ACC112 (cell line): Measurements from ENCODE around the gene NOBOX.
"Not testable (repeated sequence)": the region's sequence is repeated elsewhere in the genome, so short reads cannot be mapped to it uniquely, and the experiment has no call there.

Experiments
- H2AFZ ChIP-seq: fragments of 200-600 bp; sonication (generic); one replicate; pipeline ENCODE4 v1.6.0; 2017; ENCODE audit warnings: antibody characterized with exemption, low read length; ENCODE audit not compliant: unreplicated experiment
- H3K27ac ChIP-seq: fragments of 200-600 bp; sonication (generic); 2 replicates; pipeline ENCODE4 v1.5.1; 2014; ENCODE audit warnings: low read depth, mild to moderate bottlenecking, antibody characterized with exemption, low read length, moderate library complexity
- H3K27me3 ChIP-seq: fragments of 200-600 bp; sonication (generic); 2 replicates; pipeline ENCODE4 v1.6.1; 2014; ENCODE audit warnings: mild to moderate bottlenecking, antibody characterized with exemption, low read length, moderate library complexity, mixed read lengths; ENCODE audit not compliant: insufficient read depth
- H3K36me3 ChIP-seq: fragments of 200-600 bp; sonication (generic); 2 replicates; pipeline ENCODE4 v1.6.1; 2016; ENCODE audit warnings: mild to moderate bottlenecking, antibody characterized with exemption, low read length, moderate library complexity, mixed read lengths; ENCODE audit not compliant: insufficient read depth
- H3K4me1 ChIP-seq: fragments of 200-600 bp; sonication (generic); one replicate; pipeline ENCODE4 v1.6.1; 2016; ENCODE audit warnings: low read length, mixed read lengths; ENCODE audit not compliant: insufficient read depth, unreplicated experiment, control insufficient read depth
- H3K4me3 ChIP-seq: fragments of 200-600 bp; sonication (generic); 2 replicates; pipeline ENCODE4 v1.5.1; 2014; ENCODE audit warnings: mild to moderate bottlenecking, low read depth, low read length
- H3K79me2 ChIP-seq: fragments of 200-600 bp; sonication (generic); one replicate; pipeline ENCODE4 v1.6.0; 2016; ENCODE audit warnings: low read length; ENCODE audit not compliant: control insufficient read depth, unreplicated experiment, insufficient read depth

The NOBOX gene

GRCh38 chr7:144367250-144367649 is 36.2 kb downstream of the NOBOX start:
- not testable (repeated sequence) for H3K27me3 ChIP-seq, H3K4me3 ChIP-seq, H3K27ac ChIP-seq, H3K36me3 ChIP-seq, H2AFZ ChIP-seq, H3K79me2 ChIP-seq, H3K4me1 ChIP-seq

GRCh38 chr7:144365523-144365922 is 38.0 kb downstream of the NOBOX start:
- H3K4me1 ChIP-seq, H3K27ac ChIP-seq, H3K36me3 ChIP-seq, H3K4me3 ChIP-seq, H3K79me2 ChIP-seq, H3K27me3 ChIP-seq, H2AFZ ChIP-seq: not testable (repeated sequence)

- not testable (repeated sequence) for H2AFZ ChIP-seq, H3K4me3 ChIP-seq, H3K79me2 ChIP-seq, H3K4me1 ChIP-seq, H3K27me3 ChIP-seq, H3K36me3 ChIP-seq, H3K27ac ChIP-seq
Measured at GRCh38 chr7:144362061-144362460, 41.4 kb downstream of the NOBOX start.

GRCh38 chr7:144356860-144357259 is 46.6 kb downstream of the NOBOX start:
- H2AFZ ChIP-seq, H3K4me1 ChIP-seq, H3K27me3 ChIP-seq, H3K36me3 ChIP-seq, H3K79me2 ChIP-seq, H3K4me3 ChIP-seq, H3K27ac ChIP-seq: not testable (repeated sequence)

GRCh38 chr7:144356185-144356584 is 47.3 kb downstream of the NOBOX start:
- not testable (repeated sequence) for H2AFZ ChIP-seq, H3K27ac ChIP-seq, H3K4me1 ChIP-seq, H3K36me3 ChIP-seq, H3K79me2 ChIP-seq, H3K4me3 ChIP-seq, H3K27me3 ChIP-seq

GRCh38 chr7:144355176-144355822 is 48.2 kb downstream of the NOBOX start, which contains the start of gene ARHGEF5:
ARHGEF5 (plus strand) TSS chr7:144355402; CDS start chr7:144362670, 7,268 bp downstream.
- not testable (repeated sequence) for H3K27ac ChIP-seq, H3K36me3 ChIP-seq, H3K79me2 ChIP-seq, H3K27me3 ChIP-seq, H3K4me3 ChIP-seq, H2AFZ ChIP-seq, H3K4me1 ChIP-seq

GRCh38 chr7:144351667-144352066 is 51.8 kb downstream of the NOBOX start:
- not testable (repeated sequence) for H3K79me2 ChIP-seq, H2AFZ ChIP-seq, H3K27ac ChIP-seq, H3K27me3 ChIP-seq, H3K36me3 ChIP-seq, H3K4me1 ChIP-seq, H3K4me3 ChIP-seq

GRCh38 chr7:144348625-144349024 is 54.9 kb downstream of the NOBOX start:
- H2AFZ ChIP-seq, H3K79me2 ChIP-seq, H3K27ac ChIP-seq, H3K4me1 ChIP-seq, H3K36me3 ChIP-seq, H3K27me3 ChIP-seq, H3K4me3 ChIP-seq: not testable (repeated sequence)
